GM10266 (cell line): ENCODE results near the gene TRABD2A.

Experiments used
- DNase-seq: peaks from one replicate; pipeline ENCODE4 v3.0.0; 2012; ENCODE audit errors: extremely low spot score
- TF ChIP-seq, protein P1 (sequence below): IDR thresholded peaks from 2 replicates; pipeline ENCODE4 v1.5.1; 2012; ENCODE audit warnings: mild to moderate bottlenecking, low read depth; ENCODE audit not compliant: control insufficient read depth, insufficient read depth; ENCODE audit errors: missing control alignments

Gene TRABD2A

DNA sequence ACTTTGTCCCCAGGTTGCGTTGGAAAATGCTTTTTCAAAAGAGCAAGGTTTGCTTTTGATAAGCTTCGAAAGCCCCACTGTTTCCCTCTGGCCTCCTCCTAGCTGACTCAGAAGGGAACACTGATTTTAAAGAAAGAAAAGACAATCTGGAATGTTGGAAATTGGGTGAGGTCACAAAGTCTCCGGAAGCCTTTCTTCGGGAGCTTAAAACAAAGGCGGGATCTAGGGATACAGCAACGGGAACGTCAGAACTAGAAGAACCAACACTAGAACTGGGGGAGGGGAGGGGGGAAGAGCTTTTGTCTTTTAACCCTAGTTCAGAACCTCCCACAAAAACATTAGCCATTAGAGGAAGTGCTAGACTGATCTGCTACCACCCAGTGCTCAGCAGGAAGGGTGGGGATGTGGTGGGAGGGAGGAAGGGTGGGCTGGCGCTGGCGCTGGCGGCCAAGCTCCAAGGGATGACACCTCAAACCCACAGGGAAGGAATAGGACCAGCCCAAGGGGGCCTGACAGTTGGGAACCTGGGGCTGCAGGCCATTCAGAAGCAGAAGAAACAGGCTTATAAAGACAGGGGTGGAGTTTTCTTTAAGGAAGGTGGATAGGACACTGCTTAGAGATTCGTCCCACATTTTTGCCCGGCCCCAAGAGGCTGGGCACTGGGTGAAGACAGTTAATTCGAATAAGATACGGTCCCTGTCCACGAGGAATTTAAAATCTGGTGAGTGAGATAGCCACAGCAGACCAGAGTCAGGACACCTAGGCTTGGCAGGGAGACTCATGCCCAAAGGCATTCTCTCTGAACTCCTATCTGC, 26.2 kb upstream of the TRABD2A start:
- TF ChIP-seq, protein P1, sequence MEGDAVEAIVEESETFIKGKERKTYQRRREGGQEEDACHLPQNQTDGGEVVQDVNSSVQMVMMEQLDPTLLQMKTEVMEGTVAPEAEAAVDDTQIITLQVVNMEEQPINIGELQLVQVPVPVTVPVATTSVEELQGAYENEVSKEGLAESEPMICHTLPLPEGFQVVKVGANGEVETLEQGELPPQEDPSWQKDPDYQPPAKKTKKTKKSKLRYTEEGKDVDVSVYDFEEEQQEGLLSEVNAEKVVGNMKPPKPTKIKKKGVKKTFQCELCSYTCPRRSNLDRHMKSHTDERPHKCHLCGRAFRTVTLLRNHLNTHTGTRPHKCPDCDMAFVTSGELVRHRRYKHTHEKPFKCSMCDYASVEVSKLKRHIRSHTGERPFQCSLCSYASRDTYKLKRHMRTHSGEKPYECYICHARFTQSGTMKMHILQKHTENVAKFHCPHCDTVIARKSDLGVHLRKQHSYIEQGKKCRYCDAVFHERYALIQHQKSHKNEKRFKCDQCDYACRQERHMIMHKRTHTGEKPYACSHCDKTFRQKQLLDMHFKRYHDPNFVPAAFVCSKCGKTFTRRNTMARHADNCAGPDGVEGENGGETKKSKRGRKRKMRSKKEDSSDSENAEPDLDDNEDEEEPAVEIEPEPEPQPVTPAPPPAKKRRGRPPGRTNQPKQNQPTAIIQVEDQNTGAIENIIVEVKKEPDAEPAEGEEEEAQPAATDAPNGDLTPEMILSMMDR = no peak
- peak; percentile 79 for DNase-seq

DNA sequence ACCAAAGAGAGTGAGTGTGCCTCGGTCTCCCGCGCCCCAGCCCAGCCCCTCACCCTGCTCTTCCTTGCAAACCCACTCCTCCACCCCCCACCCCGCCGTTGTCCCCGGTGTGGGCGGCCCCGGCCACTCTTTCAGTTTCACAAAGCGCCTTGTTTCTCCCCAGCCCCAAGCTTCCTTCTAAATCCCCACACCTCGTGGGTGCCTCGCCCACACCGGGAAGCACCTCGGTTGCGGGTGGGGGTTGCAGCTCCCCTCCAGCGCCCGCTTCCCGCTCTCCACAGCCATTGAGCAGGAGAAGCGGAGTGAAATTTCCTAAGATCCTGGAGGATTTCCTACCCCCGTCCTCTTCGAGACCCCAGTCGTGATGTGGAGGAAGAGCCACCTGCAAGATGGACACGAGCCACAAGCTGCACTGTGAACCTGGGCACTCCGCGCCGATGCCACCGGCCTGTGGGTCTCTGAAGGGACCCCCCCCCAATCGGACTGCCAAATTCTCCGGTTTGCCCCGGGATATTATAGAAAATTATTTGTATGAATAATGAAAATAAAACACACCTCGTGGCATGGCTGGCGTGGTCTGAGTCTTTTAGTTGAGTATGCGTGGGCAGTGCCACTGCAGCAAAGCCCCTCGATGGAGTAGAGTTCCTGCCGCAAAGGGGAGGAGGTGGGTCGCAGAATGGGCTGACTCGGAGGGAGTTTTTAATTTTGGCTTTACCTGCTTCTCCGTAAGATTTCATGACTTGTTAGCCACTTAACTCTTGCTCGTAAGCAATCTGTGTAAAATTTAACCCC, 25.4 kb upstream of the TRABD2A start:
- DNase-seq = peak; percentile 73

DNA sequence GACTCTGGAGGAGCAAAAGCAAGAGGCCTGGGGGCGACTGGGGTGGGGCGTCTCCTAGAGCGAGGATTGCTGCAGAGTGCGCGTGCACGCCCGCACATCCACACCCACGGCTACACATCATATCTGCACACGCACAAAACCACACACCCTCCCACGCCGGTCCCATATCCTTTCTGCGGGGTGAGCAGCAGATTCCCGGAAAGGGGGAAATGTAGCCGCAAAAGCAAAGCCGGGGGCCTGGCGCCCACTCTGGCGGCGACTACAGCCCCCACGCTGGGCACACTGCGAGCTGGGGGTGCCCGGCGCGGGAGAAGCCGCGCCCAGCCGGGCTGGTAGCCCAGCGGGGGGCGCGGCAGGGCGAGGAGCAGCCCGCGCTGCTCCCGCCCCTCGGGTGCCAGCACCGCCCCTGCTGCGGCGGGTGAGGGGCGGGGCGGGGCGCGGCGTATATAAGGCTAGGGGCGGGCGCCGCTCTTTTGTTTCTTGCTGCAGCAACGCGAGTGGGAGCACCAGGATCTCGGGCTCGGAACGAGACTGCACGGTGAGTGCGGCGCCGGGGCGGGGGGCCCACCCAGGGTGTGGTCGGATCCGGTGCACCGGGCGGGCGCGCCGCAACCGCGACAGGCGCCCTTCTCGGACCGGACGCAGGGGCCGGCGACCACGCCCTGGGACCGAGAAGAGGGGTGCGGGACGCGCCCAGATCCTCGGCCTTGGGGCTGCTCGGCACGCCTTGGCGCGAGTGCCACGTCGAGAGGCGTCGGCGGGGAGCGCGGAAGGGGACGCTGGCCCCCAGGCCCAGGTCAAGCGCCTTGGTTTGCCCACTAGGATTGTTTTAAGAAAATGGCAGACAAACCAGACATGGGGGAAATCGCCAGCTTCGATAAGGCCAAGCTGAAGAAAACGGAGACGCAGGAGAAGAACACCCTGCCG, 24.6 kb upstream of the TRABD2A start, which contains the start of gene TMSB10:
Gene TMSB10, plus strand, starts transcription at position 476 of the 927 bp plus-strand sequence.
- TF ChIP-seq, protein P1 = peak; percentile 19
- peak; percentile 92 for DNase-seq

More for the DNA sequence above, 25.4 kb upstream of the TRABD2A start:
- TF ChIP-seq, protein P1 = no peak

DNA sequence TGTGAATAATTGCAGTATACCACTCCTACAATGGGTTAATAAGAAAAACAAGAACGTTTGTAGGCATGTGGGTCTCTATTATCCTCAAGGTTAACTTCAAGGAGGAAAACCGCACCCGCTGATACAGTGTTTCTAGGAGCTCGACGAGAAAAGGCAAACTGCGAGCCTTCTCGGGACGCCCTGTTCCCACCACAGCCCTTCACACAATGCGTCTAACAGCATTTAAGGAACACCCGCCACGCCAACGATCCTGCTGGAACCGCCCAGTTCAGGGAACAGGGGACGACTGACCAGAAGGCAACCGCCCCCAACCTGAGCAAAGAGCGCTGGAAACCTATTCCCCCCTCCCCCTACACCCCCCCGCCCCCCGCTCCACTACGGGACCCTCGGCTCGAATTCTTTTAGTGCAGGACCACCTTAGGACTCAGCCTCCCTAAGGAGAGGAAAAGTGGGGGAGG, 23.9 kb upstream of the TRABD2A start:
- TF ChIP-seq, protein P1 = no peak
- no peak for DNase-seq

DNA sequence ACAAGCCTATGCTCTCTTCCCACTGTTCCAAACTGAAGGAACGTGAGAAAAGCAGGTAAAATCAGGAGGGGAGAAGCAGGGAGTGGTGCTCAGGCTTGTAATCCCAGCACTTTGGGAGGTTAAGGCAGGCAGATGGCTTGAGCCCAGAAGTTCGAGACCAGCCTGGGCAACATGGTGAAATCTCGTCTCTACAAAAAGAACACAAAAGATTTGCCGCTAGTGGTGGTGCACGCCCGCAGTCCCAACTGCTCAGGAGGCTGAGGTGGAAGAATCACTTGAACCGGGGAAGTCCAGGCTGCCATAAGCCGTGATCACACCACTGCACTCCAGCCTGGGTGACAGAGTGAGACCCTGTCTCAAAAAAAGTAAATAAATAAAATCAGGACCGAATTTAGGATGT, 23.3 kb upstream of the TRABD2A start:
- no peak for DNase-seq
- TF ChIP-seq, protein P1 = no peak

DNA sequence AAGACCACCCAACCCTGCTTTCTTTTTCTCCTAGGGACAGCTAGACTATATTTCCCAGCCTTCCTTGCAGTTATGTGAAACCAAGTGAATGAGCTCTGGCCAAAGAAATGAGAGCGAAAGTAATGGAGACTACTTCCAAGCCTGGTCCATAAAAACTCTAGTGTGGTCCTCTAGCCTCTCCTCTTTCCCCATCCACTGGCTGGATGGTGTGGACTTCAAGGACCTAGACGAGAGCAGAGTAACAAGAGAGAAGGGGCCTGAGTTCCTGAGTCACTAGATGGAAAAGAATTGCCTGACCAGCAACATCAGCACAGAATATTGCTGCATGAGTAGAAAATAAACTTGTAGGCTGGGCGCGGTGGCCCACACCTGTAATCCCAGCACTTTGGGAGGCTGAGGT, 21.6 kb upstream of the TRABD2A start:
- TF ChIP-seq, protein P1 = no peak
- no peak for DNase-seq
